Fibroblast of skin of right quadriceps (primary cell): ENCODE measurements around the gene SHISA6.

ENCODE experiments used
- DNase-seq: peaks from one replicate; pipeline ENCODE4 v3.0.0-alpha.2; 2013

Gene SHISA6

GRCh38 chr17:11601661-11602060, 360.6 kb downstream of the SHISA6 start:
- no peak for DNase-seq

GRCh38 chr17:11608396-11608795, 367.4 kb downstream of the SHISA6 start:
- no peak for DNase-seq

- DNase-seq, result no peak
Observed at GRCh38 chr17:11610999-11611566, 370.1 kb downstream of the SHISA6 start.

- DNase-seq, result no peak
Observed at GRCh38 chr17:11612956-11613355, 371.9 kb downstream of the SHISA6 start.
